NCI-H2196 (cell line): ENCODE data around the gene KLF11.
A peak's percentile ranks its signal among the peaks of the same experiment; 100 is the strongest.
"Not testable (repeated sequence)": the region's sequence is repeated elsewhere in the genome, so short reads cannot be mapped to it uniquely, and the experiment has no call there.

Experiments
- DNase-seq: peaks from one replicate; lab custom pipeline; 2025; ENCODE audit not compliant: unreplicated experiment; lab: John Stamatoyannopoulos, UW

Gene KLF11

GRCh38 chr2:10022966-10023662, 20.2 kb upstream of the KLF11 start:
- DNase-seq = no peak

DNA sequence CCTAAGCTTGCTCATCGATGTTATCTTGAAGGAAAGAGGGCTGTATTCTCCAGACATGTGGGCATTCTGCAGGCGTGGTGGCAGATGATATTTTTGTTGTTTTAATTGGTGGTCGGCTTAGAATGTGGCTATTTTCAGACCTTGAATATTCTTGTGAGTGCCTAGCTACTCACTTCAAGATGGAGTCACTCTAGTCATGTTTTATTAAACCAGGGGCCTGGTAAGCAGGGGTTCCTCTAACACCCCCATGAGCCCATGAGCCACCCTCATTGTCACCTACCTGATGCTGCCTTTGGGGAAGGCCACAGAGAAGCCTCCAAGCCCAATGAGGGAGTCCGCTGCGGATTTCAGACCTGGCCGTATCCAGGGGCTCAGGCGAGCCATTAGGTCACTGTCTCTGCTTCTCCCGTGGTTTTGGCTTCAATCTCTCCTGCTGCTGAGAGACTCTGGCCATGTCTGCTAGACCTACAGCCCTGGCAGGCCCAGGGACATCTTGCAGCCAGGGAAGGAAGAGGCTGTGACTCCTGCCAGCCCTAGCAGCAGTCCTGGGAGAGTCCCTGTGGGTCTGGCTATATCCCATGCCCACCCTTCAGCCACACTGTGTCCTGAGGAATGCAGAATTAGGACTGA, 16.3 kb upstream of the KLF11 start:
- no peak for DNase-seq

GRCh38 chr2:10027660-10028330, 15.6 kb upstream of the KLF11 start:
- DNase-seq = no peak

GRCh38 chr2:10028407-10028987, 14.9 kb upstream of the KLF11 start:
- DNase-seq = no peak

GRCh38 chr2:10028988-10029874, 14.1 kb upstream of the KLF11 start:
- DNase-seq = no peak

DNA sequence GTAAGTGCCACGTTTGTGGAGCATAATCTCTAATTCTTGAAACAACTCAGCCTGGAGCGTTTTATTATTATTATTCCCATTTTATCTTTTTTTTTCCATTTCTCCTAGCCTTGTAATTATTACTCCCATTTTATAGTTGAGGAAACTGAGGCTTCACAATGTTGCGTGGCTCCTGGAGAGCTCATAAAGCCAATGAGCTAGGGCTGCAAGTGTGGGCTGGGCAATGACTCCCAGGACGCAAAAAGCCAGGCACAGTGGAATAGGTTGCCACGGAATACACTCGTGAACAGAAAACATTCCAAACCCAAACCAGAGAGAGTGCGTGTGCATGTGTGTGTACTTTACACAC, 13.5 kb upstream of the KLF11 start:
- DNase-seq = no peak

- no peak for DNase-seq
Measured at GRCh38 chr2:10030311-10030736, 13.0 kb upstream of the KLF11 start.

DNA sequence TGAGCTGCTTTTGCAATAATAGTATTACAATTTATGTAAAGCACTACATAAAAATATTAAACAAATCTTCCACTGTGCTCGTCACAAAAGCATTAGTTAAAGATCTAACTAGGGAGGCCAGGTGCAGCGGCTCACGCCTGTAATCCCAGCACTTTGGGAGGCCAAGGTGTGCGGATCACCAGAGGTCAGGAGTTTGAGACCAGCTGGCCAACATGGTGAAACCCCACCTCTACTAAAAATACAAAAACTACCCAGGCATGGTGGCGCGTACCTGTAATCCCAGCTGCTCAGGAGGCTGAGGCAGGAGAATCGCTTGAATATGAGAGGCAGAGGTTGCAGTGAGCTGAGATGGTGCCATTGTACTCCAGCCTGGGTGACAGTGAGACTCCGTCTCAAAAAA, 12.6 kb upstream of the KLF11 start:
- DNase-seq = not testable (repeated sequence)

GRCh38 chr2:10031886-10032745, 11.2 kb upstream of the KLF11 start:
- DNase-seq = no peak

DNA sequence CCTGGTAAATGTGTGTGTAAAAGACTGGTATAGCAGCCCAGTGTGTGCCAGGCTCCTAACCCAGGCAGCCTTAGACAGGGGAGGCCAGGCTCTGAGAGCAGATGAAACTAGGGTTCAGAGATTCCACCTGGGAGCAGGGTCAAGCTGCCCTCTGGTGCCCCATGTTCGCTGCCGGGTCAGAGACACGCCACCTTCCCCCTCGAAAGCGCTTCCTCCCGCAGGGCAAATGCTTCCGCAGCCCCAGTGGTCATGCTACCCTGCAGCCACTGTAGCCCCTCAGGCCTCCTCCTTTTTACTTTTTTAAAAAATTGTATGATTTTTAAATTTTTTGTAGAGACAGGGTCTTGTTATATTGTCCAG, 10.6 kb upstream of the KLF11 start:
- no peak for DNase-seq

DNA sequence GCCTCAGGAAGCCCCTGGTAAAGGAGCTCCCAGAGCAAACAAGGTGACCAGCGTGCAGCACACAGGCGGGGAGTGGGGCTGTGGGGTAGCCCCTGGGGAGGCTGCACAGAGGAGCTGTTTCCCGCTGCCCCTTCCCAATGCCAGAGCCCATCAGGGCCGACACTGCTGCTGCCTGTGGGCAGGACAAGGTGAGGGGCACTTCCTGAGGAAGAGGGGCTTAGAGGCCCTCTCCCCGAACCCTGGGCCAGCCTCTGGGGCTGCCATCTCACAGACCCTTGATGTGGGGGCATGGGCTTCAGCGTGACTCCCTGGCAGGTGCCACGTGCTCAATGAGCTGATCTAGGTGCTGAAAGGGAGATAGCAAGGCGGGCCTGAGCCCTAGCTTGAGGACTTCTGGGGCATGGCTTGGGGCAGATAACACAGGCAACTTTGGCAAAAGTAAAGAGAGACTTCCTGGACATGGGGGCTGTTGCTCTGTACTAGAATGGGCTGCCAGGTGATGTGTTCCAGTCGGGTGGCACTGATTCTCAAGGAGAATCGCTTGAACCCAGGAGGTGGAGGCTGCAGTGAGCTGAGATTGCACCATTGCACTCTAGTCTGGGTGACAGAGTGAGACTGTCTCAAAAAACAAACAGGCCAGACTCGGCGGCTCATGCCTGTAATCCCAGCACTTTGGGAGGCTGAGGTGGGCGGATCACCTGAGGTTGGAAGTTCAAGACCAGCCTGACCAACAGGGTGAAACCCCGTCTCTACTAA, 9.9 kb upstream of the KLF11 start:
- DNase-seq = no peak

GRCh38 chr2:10034333-10035052, 8.9 kb upstream of the KLF11 start:
- no peak for DNase-seq

DNA sequence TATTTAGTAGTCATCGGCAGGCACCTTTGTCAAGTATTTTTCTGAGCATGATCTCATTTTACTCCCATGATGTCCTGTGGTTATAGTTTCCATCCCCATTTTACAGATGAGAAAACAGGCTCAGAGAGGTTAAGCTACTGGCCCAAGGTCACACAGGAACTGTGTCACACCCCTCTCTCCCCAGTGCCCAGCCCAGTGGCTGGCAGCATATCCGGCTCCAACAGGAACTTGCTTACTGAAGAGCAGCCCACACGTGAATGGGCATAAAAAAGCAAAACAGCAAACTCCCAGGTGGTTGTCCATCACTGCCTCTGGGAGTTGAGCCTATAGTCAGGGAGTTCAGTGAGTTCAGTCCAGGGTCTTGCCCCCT, 8.3 kb upstream of the KLF11 start:
- DNase-seq = no peak

DNA sequence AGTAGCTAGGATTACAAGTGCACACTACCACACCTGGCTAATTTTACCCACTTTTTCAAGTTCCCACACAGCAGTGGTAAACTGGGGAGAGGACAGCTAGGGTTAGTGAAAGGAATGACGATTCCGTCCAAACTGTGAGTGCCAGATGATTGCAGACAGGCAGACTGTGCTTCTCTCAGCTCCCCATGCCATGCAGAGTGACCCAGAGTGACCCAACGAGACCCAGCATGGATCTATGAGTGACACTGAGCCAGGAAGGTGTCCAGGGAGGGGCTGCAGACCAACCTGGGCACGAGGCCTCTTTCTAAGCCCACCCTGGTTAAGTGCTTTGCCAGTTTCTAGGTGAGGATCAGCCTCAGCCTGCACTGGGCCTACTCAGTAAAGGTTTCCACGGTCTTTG, 7.7 kb upstream of the KLF11 start:
- DNase-seq = no peak

GRCh38 chr2:10036095-10036884, 7.1 kb upstream of the KLF11 start:
- peak; percentile 83 for DNase-seq

- DNase-seq = no peak
Measured at GRCh38 chr2:10038123-10038522, 5.2 kb upstream of the KLF11 start.

DNA sequence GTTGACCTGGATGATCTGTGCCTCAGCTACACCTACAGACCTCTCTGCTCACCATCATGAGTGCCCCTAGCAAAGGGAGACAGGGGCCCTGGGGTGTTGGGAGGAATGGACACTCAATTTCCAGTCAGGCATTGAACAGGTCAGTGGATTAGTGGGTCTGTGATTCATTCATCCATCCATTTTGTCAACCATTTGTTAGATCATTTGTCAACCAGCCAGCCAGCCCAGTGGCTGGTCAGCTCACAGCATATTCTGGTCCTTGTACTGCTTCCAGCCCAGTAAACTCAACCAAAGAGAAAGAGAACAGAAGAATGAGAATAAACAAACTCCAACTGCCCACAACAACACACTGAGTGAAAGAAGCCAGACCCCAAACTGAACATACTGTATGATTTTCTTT, 4.6 kb upstream of the KLF11 start:
- no peak for DNase-seq
